H1 (cell line): ENCODE measurements around the gene PMF1. TPM values are rescaled to one million over a fixed set of nuclear protein-coding genes. Genes with fewer than 3 reads are reported as not detected.

Experiments used
- CHD1 ChIP-seq: IDR thresholded peaks from 2 replicates; pipeline ENCODE4 v1.6.1; 2012; ENCODE audit warnings: low read depth, low read length, improper control_type of control experiment
- EP300 ChIP-seq, 2 experiments: IDR thresholded peaks; 1 replicate in 1 of 2; 2 replicates in 1 of 2; pipeline ENCODE4 v1.6.1; 2011 to 2012; ENCODE audit warnings: low read depth in 2 of 2, low read length in 2 of 2, mild to moderate bottlenecking in 2 of 2, borderline replicate concordance in 1 of 2, inconsistent platforms in 1 of 2, moderate library complexity in 1 of 2
- JUN ChIP-seq: IDR thresholded peaks from 2 replicates; pipeline ENCODE4 v1.6.1; 2011; ENCODE audit warnings: low read depth, mild to moderate bottlenecking, improper control_type of control experiment, low read length
- KDM1A ChIP-seq: fragments of 200-600, 300-600 bp; sonication (generic); IDR thresholded peaks from 2 replicates; pipeline ENCODE4 v1.7.1; 2016; ENCODE audit warnings: mild to moderate bottlenecking, low read length, borderline replicate concordance
- SRF ChIP-seq: IDR thresholded peaks from 2 replicates; pipeline ENCODE4 v1.6.1; 2011; ENCODE audit warnings: mild to moderate bottlenecking, low read depth, low read length, moderate library complexity
- TAF7 ChIP-seq: optimal IDR thresholded peaks from 2 replicates; pipeline ENCODE3; 2011; ENCODE audit warnings: low read depth, mild to moderate bottlenecking, inconsistent platforms, low read length, moderate library complexity, borderline replicate concordance
- TEAD4 ChIP-seq: IDR thresholded peaks from 2 replicates; pipeline ENCODE4 v1.6.1; 2012; ENCODE audit warnings: low read depth, low read length, inconsistent platforms, mixed read lengths
- ZNF274 ChIP-seq: IDR thresholded peaks from 2 replicates; pipeline ENCODE4 v1.7.0; 2012; ENCODE audit warnings: low read length, borderline replicate concordance; ENCODE audit errors: extremely low read depth
- polyA plus RNA-seq, 7 experiments: library from polyadenylated mRNA; depleted of rRNA in 3 of 7; stranded (reverse) in 5 of 7; unstranded in 2 of 7; fragments of >200 nt in 5 of 7; fragments of 200-250 nt in 2 of 7; gene quantifications; 1 replicate in 5 of 7; 2 replicates in 1 of 7; 4 replicates in 1 of 7; pipeline versions ENCODE4 v1.2.1 to v1.2.3, GENCODE V29; 2011 to 2013; ENCODE audit warnings: missing spikeins in 2 of 7, mixed read lengths in 2 of 7
- total RNA-seq: library from RNA; stranded (reverse); fragmentation: NEBNext Ultra II Directional; extraction: Animal tissue kit (Norgen Biotek cat#: 25700); gene quantifications from 2 replicates; pipeline ENCODE4 v1.2.1, GENCODE V29; 2021
- TF ChIP-seq, protein P1 (sequence below): IDR thresholded peaks from 2 replicates; pipeline ENCODE4 v1.6.1; 2012; ENCODE audit warnings: inconsistent platforms
- TF ChIP-seq, protein P2 (sequence below): fragments of 300-600 bp; sonication (generic); IDR thresholded peaks from 2 replicates; pipeline ENCODE4 v1.7.1; 2012; ENCODE audit warnings: low read length, moderate library complexity, mild to moderate bottlenecking, inconsistent platforms; ENCODE audit not compliant: insufficient replicate concordance

The PMF1 gene
- total and polyA plus RNA-seq, 2 of the 8 experiments (the other 6 are each of a cell fraction or from before 2014, with no cell fraction given), result 113 to 296 TPM

DNA sequence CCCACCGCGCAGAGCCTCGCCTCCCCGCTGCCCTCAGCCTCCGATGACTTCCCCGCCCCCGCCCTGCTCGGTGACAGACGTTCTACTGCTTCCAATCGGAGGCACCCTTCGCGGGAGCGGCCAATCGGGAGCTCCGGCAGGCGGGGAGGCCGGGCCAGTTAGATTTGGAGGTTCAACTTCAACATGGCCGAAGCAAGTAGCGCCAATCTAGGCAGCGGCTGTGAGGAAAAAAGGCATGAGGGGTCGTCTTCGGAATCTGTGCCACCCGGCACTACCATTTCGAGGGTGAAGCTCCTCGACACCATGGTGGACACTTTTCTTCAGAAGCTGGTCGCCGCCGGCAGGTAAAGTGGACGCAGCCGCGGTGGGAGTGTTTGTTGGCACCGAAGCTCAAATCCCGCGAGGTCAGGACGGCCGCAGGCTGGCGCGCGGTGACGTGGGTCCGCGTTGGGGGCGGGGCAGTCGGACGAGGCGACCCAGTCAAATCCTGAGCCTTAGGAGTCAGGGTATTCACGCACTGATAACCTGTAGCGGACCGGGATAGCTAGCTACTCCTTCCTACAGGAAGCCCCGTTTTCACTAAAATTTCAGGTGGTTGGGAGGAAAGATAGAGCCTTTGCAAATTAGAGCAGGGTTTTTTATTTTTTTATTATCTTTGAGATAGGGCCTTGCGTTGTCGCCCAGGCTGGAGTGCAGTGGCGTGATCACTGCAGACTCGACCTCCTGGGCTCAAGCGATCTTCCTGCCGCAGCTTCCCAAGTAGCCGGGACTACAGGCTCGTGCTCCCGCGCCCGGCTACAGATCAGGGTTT is at the start of gene PMF1 (continued):
- TF ChIP-seq, protein P1, sequence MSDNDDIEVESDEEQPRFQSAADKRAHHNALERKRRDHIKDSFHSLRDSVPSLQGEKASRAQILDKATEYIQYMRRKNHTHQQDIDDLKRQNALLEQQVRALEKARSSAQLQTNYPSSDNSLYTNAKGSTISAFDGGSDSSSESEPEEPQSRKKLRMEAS, result peak; percentile 51
- TF ChIP-seq KDM1A, result no peak
- TF ChIP-seq, protein P2, sequence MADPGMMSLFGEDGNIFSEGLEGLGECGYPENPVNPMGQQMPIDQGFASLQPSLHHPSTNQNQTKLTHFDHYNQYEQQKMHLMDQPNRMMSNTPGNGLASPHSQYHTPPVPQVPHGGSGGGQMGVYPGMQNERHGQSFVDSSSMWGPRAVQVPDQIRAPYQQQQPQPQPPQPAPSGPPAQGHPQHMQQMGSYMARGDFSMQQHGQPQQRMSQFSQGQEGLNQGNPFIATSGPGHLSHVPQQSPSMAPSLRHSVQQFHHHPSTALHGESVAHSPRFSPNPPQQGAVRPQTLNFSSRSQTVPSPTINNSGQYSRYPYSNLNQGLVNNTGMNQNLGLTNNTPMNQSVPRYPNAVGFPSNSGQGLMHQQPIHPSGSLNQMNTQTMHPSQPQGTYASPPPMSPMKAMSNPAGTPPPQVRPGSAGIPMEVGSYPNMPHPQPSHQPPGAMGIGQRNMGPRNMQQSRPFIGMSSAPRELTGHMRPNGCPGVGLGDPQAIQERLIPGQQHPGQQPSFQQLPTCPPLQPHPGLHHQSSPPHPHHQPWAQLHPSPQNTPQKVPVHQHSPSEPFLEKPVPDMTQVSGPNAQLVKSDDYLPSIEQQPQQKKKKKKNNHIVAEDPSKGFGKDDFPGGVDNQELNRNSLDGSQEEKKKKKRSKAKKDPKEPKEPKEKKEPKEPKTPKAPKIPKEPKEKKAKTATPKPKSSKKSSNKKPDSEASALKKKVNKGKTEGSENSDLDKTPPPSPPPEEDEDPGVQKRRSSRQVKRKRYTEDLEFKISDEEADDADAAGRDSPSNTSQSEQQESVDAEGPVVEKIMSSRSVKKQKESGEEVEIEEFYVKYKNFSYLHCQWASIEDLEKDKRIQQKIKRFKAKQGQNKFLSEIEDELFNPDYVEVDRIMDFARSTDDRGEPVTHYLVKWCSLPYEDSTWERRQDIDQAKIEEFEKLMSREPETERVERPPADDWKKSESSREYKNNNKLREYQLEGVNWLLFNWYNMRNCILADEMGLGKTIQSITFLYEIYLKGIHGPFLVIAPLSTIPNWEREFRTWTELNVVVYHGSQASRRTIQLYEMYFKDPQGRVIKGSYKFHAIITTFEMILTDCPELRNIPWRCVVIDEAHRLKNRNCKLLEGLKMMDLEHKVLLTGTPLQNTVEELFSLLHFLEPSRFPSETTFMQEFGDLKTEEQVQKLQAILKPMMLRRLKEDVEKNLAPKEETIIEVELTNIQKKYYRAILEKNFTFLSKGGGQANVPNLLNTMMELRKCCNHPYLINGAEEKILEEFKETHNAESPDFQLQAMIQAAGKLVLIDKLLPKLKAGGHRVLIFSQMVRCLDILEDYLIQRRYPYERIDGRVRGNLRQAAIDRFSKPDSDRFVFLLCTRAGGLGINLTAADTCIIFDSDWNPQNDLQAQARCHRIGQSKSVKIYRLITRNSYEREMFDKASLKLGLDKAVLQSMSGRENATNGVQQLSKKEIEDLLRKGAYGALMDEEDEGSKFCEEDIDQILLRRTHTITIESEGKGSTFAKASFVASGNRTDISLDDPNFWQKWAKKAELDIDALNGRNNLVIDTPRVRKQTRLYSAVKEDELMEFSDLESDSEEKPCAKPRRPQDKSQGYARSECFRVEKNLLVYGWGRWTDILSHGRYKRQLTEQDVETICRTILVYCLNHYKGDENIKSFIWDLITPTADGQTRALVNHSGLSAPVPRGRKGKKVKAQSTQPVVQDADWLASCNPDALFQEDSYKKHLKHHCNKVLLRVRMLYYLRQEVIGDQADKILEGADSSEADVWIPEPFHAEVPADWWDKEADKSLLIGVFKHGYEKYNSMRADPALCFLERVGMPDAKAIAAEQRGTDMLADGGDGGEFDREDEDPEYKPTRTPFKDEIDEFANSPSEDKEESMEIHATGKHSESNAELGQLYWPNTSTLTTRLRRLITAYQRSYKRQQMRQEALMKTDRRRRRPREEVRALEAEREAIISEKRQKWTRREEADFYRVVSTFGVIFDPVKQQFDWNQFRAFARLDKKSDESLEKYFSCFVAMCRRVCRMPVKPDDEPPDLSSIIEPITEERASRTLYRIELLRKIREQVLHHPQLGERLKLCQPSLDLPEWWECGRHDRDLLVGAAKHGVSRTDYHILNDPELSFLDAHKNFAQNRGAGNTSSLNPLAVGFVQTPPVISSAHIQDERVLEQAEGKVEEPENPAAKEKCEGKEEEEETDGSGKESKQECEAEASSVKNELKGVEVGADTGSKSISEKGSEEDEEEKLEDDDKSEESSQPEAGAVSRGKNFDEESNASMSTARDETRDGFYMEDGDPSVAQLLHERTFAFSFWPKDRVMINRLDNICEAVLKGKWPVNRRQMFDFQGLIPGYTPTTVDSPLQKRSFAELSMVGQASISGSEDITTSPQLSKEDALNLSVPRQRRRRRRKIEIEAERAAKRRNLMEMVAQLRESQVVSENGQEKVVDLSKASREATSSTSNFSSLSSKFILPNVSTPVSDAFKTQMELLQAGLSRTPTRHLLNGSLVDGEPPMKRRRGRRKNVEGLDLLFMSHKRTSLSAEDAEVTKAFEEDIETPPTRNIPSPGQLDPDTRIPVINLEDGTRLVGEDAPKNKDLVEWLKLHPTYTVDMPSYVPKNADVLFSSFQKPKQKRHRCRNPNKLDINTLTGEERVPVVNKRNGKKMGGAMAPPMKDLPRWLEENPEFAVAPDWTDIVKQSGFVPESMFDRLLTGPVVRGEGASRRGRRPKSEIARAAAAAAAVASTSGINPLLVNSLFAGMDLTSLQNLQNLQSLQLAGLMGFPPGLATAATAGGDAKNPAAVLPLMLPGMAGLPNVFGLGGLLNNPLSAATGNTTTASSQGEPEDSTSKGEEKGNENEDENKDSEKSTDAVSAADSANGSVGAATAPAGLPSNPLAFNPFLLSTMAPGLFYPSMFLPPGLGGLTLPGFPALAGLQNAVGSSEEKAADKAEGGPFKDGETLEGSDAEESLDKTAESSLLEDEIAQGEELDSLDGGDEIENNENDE, result no peak
- TF ChIP-seq JUN, result no peak
- TF ChIP-seq TEAD4, result no peak
- TF ChIP-seq TAF7, result no peak
- no peak for TF ChIP-seq CHD1
- no peak for TF ChIP-seq SRF
- no peak for TF ChIP-seq ZNF274
- no peak for TF ChIP-seq EP300 (IDR thresholded peaks at IDR 0.05; ENCODE audit: borderline replicate concordance in 1 of 2, low read depth in 2 of 2, low read length in 2 of 2)
